Measurements from ENCODE around the gene ZNF146.

The ZNF146 gene

GRCh38 chr19:36201684-36202083, 13.2 kb upstream of the ZNF146 start:
- no peaks in the 10 kb centered on the region for H3K36me3 ChIP-seq (ENCODE audit: low read depth)
- H3K27ac ChIP-seq (ENCODE audit: poor library complexity, severe bottlenecking): no peak overlapping the region
- DNase-seq (ENCODE audit: low spot score) (no peak), ATAC-seq (ENCODE audit: low read depth) (no peak)
- no peaks in the 10 kb centered on the region for H3K9me3 ChIP-seq (ENCODE audit: severe bottlenecking)
- H3K4me3 ChIP-seq (ENCODE audit: severe bottlenecking): no peak overlapping the region
- H3K4me1 ChIP-seq (ENCODE audit: insufficient read depth, poor library complexity, severe bottlenecking): no peaks in the 10 kb centered on the region
- TF ChIP-seq CTCF (IDR thresholded peaks at IDR 0.05; ENCODE audit: poor library complexity, severe bottlenecking): no peak
- H3K27me3 ChIP-seq (ENCODE audit: insufficient read depth, poor library complexity, severe bottlenecking): no peaks in the 10 kb centered on the region

GRCh38 chr19:36203293-36203692, 11.6 kb upstream of the ZNF146 start:
- Histone ChIP-seq H3K36me3 (ENCODE audit: low read depth) (no peaks in the 10 kb centered on the region), H3K4me3 (ENCODE audit: severe bottlenecking) (no peak overlapping the region), H3K4me1 (ENCODE audit: insufficient read depth, poor library complexity, severe bottlenecking) (no peaks in the 10 kb centered on the region), H3K27me3 (ENCODE audit: insufficient read depth, poor library complexity, severe bottlenecking) (no peaks in the 10 kb centered on the region), H3K27ac (ENCODE audit: poor library complexity, severe bottlenecking) (no peak overlapping the region), H3K9me3 (ENCODE audit: severe bottlenecking) (no peaks in the 10 kb centered on the region)
- no peak for TF ChIP-seq CTCF (IDR thresholded peaks at IDR 0.05; ENCODE audit: poor library complexity, severe bottlenecking)
- ATAC-seq (ENCODE audit: low read depth) (no peak), DNase-seq (ENCODE audit: low spot score) (no peak)

GRCh38 chr19:36207605-36208252, 7.2 kb upstream of the ZNF146 start:
- Histone ChIP-seq H3K36me3 (ENCODE audit: low read depth) (no peaks in the 10 kb centered on the region), H3K27me3 (ENCODE audit: insufficient read depth, poor library complexity, severe bottlenecking) (no peaks in the 10 kb centered on the region), H3K4me1 (ENCODE audit: insufficient read depth, poor library complexity, severe bottlenecking) (no peaks in the 10 kb centered on the region), H3K9me3 (ENCODE audit: severe bottlenecking) (no peaks in the 10 kb centered on the region), H3K27ac (ENCODE audit: poor library complexity, severe bottlenecking) (no peak overlapping the region), H3K4me3 (ENCODE audit: severe bottlenecking) (no peak overlapping the region)
- ATAC-seq (ENCODE audit: low read depth) (no peak), DNase-seq (ENCODE audit: low spot score) (no peak)
- no peak for TF ChIP-seq CTCF (IDR thresholded peaks at IDR 0.05; ENCODE audit: poor library complexity, severe bottlenecking)

- TF ChIP-seq CTCF (IDR thresholded peaks at IDR 0.05; ENCODE audit: poor library complexity, severe bottlenecking): no peak
Observed at GRCh38 chr19:36209372-36209771, 5.5 kb upstream of the ZNF146 start.

GRCh38 chr19:36210497-36210896, 4.4 kb upstream of the ZNF146 start:
- ATAC-seq (ENCODE audit: low read depth): no peak
- DNase-seq (ENCODE audit: low spot score): no peak
- TF ChIP-seq CTCF (IDR thresholded peaks at IDR 0.05; ENCODE audit: poor library complexity, severe bottlenecking): no peak
- Histone ChIP-seq H3K27me3 (ENCODE audit: insufficient read depth, poor library complexity, severe bottlenecking) (no peaks in the 10 kb centered on the region), H3K9me3 (ENCODE audit: severe bottlenecking) (no peaks in the 10 kb centered on the region), H3K36me3 (ENCODE audit: low read depth) (peaks cover under 1% of the 10 kb centered on the region; the same call in 1 of the 2 replicates), H3K27ac (ENCODE audit: poor library complexity, severe bottlenecking) (no peak overlapping the region), H3K4me3 (ENCODE audit: severe bottlenecking) (no peak overlapping the region), H3K4me1 (ENCODE audit: insufficient read depth, poor library complexity, severe bottlenecking) (no peaks in the 10 kb centered on the region)

More at GRCh38 chr19:36209372-36209771, 5.5 kb upstream of the ZNF146 start:
- H3K9me3 ChIP-seq (ENCODE audit: severe bottlenecking): no peaks in the 10 kb centered on the region
- H3K27ac ChIP-seq (ENCODE audit: poor library complexity, severe bottlenecking): no peak overlapping the region
- no peaks in the 10 kb centered on the region for H3K4me1 ChIP-seq (ENCODE audit: insufficient read depth, poor library complexity, severe bottlenecking)
- no peak overlapping the region for H3K4me3 ChIP-seq (ENCODE audit: severe bottlenecking)
- no peaks in the 10 kb centered on the region for H3K36me3 ChIP-seq (ENCODE audit: low read depth)
- no peak for DNase-seq (ENCODE audit: low spot score)
- H3K27me3 ChIP-seq (ENCODE audit: insufficient read depth, poor library complexity, severe bottlenecking): no peaks in the 10 kb centered on the region
- ATAC-seq (ENCODE audit: low read depth): no peak

Measured in RWPE2 (cell line).